Natural killer cell (primary cell): ENCODE results near the gene IFI30. TPM values are rescaled to one million over a fixed set of nuclear protein-coding genes. Genes with fewer than 3 reads are reported as not detected.
"Not testable (repeated sequence)": the region's sequence is repeated elsewhere in the genome, so short reads cannot be mapped to it uniquely, and the experiment has no call there.

Experiments used
- ATAC-seq, 3 donors: fragments of 150-1000 bp in 2 of 3; fragments of 200-7000 bp in 1 of 3; cut with Tn5 transposase; 1 replicate in 1 of 3; 2 replicates in 2 of 3; pipeline ENCODE4 v1.10.0; 2021; ENCODE audit warnings: mild to moderate bottlenecking in 2 of 3, moderate library complexity in 2 of 3
- DNase-seq, 2 donors: peaks; one replicate each; pipeline versions ENCODE4 v3.0.0 to v3.0.0-alpha.2; 2013 to 2021; ENCODE audit warnings: mixed read lengths in 1 of 2
- H3K27ac ChIP-seq: one replicate; pipeline ENCODE4 v1.5.1; 2013; ENCODE audit warnings: mild to moderate bottlenecking, low read length
- H3K27me3 ChIP-seq: one replicate; pipeline ENCODE4 v1.6.1; 2013; ENCODE audit warnings: low read length; ENCODE audit not compliant: control insufficient read depth, insufficient read depth
- H3K36me3 ChIP-seq: one replicate; pipeline ENCODE4 v1.6.1; 2013; ENCODE audit warnings: low read length; ENCODE audit not compliant: control insufficient read depth, insufficient read depth
- H3K4me1 ChIP-seq: one replicate; pipeline ENCODE4 v1.6.1; 2013; ENCODE audit warnings: low read length; ENCODE audit not compliant: control insufficient read depth, insufficient read depth
- H3K4me3 ChIP-seq: one replicate; pipeline ENCODE4 v1.5.1; 2013; ENCODE audit warnings: low read length
- H3K9me3 ChIP-seq: one replicate; pipeline ENCODE4 v1.6.1; 2013; ENCODE audit warnings: low read length; ENCODE audit not compliant: control insufficient read depth, insufficient read depth
- H3K27ac Mint-ChIP-seq, 2 donors: one replicate each; pipeline ENCODE4 v1.8.0; 2022; ENCODE audit warnings: mild to moderate bottlenecking in 2 of 2, mixed read lengths in 2 of 2, moderate library complexity in 1 of 2
- H3K27me3 Mint-ChIP-seq, 2 donors: one replicate each; pipeline ENCODE4 v1.8.0; 2022; ENCODE audit warnings: low read depth in 2 of 2, mixed read lengths in 2 of 2
- H3K36me3 Mint-ChIP-seq: one replicate; pipeline ENCODE4 v1.8.0; 2022; ENCODE audit warnings: mixed read lengths
- H3K4me1 Mint-ChIP-seq, 2 donors: one replicate each; pipeline ENCODE4 v1.8.0; 2022; ENCODE audit warnings: mixed read lengths in 2 of 2
- H3K4me3 Mint-ChIP-seq: one replicate; pipeline ENCODE4 v1.8.0; 2022; ENCODE audit warnings: mild to moderate bottlenecking, moderate library complexity, mixed read lengths
- H3K9me3 Mint-ChIP-seq, 2 donors: one replicate each; pipeline ENCODE4 v1.8.0; 2022; ENCODE audit warnings: mixed read lengths in 2 of 2
- CTCF ChIP-seq: fragments of 200-600 bp; IDR thresholded peaks from one replicate; pipeline ENCODE4 v1.8.0; 2022; ENCODE audit warnings: antibody characterized with exemption
- WGBS: methylation state at CpG from one replicate; pipeline ENCODE4 v1.1.7; 2013; ENCODE audit warnings: missing lambda C conversion rate; ENCODE audit not compliant: insufficient coverage; 5-methylcytosine and 5-hydroxymethylcytosine counted together
- intact Hi-C: fragments of 100-400 bp; cut with micrococcal nuclease; formaldehyde crosslinking; loops from one replicate; pipeline ENCODE4 v1.14.2; 2022
- total RNA-seq, 4 donors: library from RNA; stranded (reverse); fragments of 120-200 nt in 1 of 4; gene quantifications; one replicate each; pipeline versions ENCODE4 v1.2.3 to v1.2.4, GENCODE V29; 2013 to 2022

Gene IFI30
- total RNA-seq, 3 donors from 2014 or later (not counting 1 experiment from before 2014, with no cell fraction given) = 38.2 to 109 (median 89.5) TPM

- H3K9me3 ChIP-seq = no peaks in the 10 kb centered on the region
- Mint-ChIP-seq H3K27ac (no peak overlapping the region), H3K27me3 (peaks cover 0 to 2% of the 10 kb centered on the region in 2 donors), H3K4me3 (no peak overlapping the region), H3K4me1 (peaks cover 11 to 31% of the 10 kb centered on the region in 2 donors), H3K36me3 (no peaks in the 10 kb centered on the region), H3K9me3 (no peaks in the 10 kb centered on the region)
- H3K36me3 ChIP-seq = no peaks in the 10 kb centered on the region
- H3K4me3 ChIP-seq = no peak overlapping the region
- ATAC-seq = no peak
- 83% methylated on average over 17 of the region's 18 CpGs for WGBS
- no peak overlapping the region for H3K27ac ChIP-seq
- no peak for DNase-seq
- TF ChIP-seq CTCF = no peak
- H3K27me3 ChIP-seq = no peaks in the 10 kb centered on the region
- intact Hi-C loops = no loop called here
- peaks cover 30% of the 10 kb centered on the region for H3K4me1 ChIP-seq
Observed at GRCh38 chr19:18157465-18158063, 16.0 kb upstream of the IFI30 start.

DNA sequence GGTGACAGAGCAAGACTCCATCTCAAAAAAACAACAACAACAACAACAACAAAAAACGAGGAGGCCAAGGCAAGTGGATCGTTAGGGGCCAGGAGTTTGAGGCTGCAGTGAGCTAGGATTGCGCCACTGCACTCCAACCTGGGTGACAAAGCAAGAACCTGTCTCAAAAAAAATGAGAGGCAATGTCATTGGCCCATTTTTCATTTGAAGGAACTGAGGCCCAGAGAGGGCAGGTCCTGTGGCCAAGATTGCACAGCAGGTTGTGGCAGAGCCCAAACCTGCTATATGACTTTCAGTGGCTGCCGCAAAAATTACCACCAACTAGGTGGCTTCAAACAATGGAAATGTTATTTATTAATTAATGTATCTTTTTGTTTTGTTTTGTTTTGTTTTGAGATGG lies 15.1 kb upstream of the IFI30 start:
- Histone ChIP-seq H3K36me3 (peaks cover 7% of the 10 kb centered on the region), H3K27me3 (no peaks in the 10 kb centered on the region), H3K4me3 (no peak overlapping the region), H3K9me3 (no peaks in the 10 kb centered on the region), H3K4me1 (peaks cover 27% of the 10 kb centered on the region), H3K27ac (no peak overlapping the region)
- WGBS = 79% methylated on average over 4 of the region's 4 CpGs
- Mint-ChIP-seq H3K27me3 (peaks cover 0 to 2% of the 10 kb centered on the region in 2 donors), H3K27ac (no peak overlapping the region), H3K4me3 (no peak overlapping the region), H3K36me3 (no peaks in the 10 kb centered on the region), H3K9me3 (no peaks in the 10 kb centered on the region), H3K4me1 (peaks cover 9 to 28% of the 10 kb centered on the region in 2 donors)
- DNase-seq (no peak), ATAC-seq (no peak)
- intact Hi-C loops = no loop called here
- TF ChIP-seq CTCF = no peak

GRCh38 chr19:18159059-18159616 lies 14.5 kb upstream of the IFI30 start:
- H3K4me3 ChIP-seq, H3K27me3 Mint-ChIP-seq, DNase-seq, H3K9me3 Mint-ChIP-seq, H3K36me3 Mint-ChIP-seq, H3K9me3 ChIP-seq, ATAC-seq, H3K36me3 ChIP-seq, H3K27ac Mint-ChIP-seq, H3K27ac ChIP-seq, intact Hi-C loops, H3K27me3 ChIP-seq, H3K4me3 Mint-ChIP-seq: not testable (repeated sequence)
- peaks cover 5 to 24% of the 10 kb centered on the region in 2 donors for H3K4me1 Mint-ChIP-seq
- 95% methylated on average over 4 of the region's 6 CpGs for WGBS
- H3K4me1 ChIP-seq = peaks cover 21% of the 10 kb centered on the region

DNA sequence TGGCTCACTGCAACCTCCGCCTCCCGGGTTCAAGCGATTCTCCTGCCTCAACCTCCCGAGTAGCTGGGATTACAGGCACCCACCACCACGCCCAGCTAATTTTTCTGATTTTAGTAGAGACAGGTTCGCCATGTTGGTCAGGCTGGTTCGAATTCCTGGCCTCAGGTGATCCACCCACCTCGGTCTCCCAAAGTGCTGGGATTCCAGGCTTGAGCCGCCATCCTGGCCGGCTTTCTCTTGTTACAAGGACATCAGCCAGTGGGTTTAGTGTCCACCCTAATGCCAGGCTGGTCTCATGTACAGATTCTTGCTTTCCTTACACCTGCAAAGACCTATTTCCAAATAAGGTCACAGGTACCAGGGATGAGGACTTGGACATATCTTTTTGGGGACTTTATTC lies 13.8 kb upstream of the IFI30 start:
- H3K4me1 ChIP-seq = peaks cover 16% of the 10 kb centered on the region
- H3K27ac Mint-ChIP-seq = no peak overlapping the region
- ATAC-seq = no peak
- intact Hi-C loops = loop anchor here (5.0 kb wide), 1 partner anchor 92 kb away; no protein-coding TSS in a partner anchor
- H3K9me3 Mint-ChIP-seq = no peaks in the 10 kb centered on the region
- no peak overlapping the region for H3K27ac ChIP-seq
- H3K36me3 ChIP-seq = peaks cover 8% of the 10 kb centered on the region
- DNase-seq = no peak
- no peak overlapping the region for H3K4me3 Mint-ChIP-seq
- no peak overlapping the region for H3K4me3 ChIP-seq
- H3K27me3 Mint-ChIP-seq = no peaks in the 10 kb centered on the region
- H3K4me1 Mint-ChIP-seq = peaks cover 0 to 18% of the 10 kb centered on the region in 2 donors
- WGBS = 97% methylated on average over 10 of the region's 10 CpGs
- H3K9me3 ChIP-seq = no peaks in the 10 kb centered on the region
- H3K36me3 Mint-ChIP-seq = no peaks in the 10 kb centered on the region
- H3K27me3 ChIP-seq = no peaks in the 10 kb centered on the region
- TF ChIP-seq CTCF = no peak
